ENCODE results near the gene LZTR1. TPM values are rescaled to one million over a fixed set of nuclear protein-coding genes. Genes with fewer than 3 reads are reported as not detected.

Gene LZTR1
- total RNA-seq, 1 experiment from 2014 or later, result 41.0 TPM

DNA sequence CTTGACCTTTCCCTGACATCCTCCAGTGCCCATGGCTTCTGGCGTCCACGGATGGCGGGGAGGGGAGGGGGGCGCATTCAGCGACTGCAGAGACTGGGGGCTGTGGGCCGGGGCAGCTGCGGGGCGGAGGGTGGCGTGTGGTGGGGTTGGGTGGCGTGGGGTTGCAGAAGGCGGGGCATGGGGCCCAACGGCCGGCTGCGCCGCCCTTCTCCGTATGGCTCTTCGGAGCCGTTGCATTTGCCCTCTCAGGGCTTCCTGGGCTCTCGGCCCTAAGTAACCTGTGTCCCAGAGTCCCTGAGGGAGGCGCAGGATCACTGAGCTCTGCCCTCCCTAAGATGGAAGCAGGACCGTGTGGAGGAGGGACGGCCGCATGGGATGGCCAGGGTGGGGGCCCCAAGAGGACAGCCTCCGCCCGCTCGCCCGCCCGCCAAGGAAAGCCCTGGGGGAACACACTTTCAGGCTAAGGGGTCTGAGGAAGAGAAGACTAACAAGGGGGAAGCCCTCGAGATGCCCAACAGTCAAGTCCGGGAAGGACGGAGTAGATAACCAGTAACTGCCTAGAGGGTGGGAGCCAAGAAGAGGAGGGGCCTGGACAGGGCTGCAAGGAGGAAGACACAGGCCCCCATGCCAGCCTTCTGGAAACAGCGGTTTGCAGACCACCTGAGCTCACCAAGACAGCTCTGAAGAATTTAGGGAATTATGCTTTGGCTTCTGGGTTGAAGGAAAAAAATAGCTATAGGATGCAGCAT, 24.2 kb upstream of the LZTR1 start:
- H3F3A ChIP-seq (ENCODE audit: low read length, unreplicated experiment), result peaks cover 4% of the 10 kb centered on the region
- peak overlapping the region; percentile 47 for H3K27ac ChIP-seq (ENCODE audit: low read length)
- H3K36me3 ChIP-seq (ENCODE audit: low read depth, low read length), result peaks cover 7% of the 10 kb centered on the region; the same call in 1 of the 2 replicates
- ChIA-PET CTCF (no interaction called here), POLR2A (ENCODE audit: unreplicated experiment) (interaction anchor here (0.5 to 0.6 kb wide), 2 partner anchors 125 to 497 kb away, joined by 3 to 4 read pairs; no protein-coding TSS in a partner anchor)
- no TSS peak for BruUV-seq (replicated peaks)
- no peaks in the 10 kb centered on the region for H3K27me3 ChIP-seq (ENCODE audit: low read length)
- H3K9me2 ChIP-seq (replicated peaks; ENCODE audit: low read length), result no peaks in the 10 kb centered on the region
- peaks cover 13% of the 10 kb centered on the region for H3K4me1 ChIP-seq (ENCODE audit: insufficient read depth, low read length)
- intact Hi-C loops (cut with micrococcal nuclease), result no loop called here
- DNase-seq (peak; percentile 51), ATAC-seq (peak; percentile 71)
- peak overlapping the region; percentile 83 for H3K4me3 ChIP-seq (ENCODE audit: low read length)
- no peaks in the 10 kb centered on the region for H4K20me1 ChIP-seq (ENCODE audit: low read length)
- TF ChIP-seq, protein P1, sequence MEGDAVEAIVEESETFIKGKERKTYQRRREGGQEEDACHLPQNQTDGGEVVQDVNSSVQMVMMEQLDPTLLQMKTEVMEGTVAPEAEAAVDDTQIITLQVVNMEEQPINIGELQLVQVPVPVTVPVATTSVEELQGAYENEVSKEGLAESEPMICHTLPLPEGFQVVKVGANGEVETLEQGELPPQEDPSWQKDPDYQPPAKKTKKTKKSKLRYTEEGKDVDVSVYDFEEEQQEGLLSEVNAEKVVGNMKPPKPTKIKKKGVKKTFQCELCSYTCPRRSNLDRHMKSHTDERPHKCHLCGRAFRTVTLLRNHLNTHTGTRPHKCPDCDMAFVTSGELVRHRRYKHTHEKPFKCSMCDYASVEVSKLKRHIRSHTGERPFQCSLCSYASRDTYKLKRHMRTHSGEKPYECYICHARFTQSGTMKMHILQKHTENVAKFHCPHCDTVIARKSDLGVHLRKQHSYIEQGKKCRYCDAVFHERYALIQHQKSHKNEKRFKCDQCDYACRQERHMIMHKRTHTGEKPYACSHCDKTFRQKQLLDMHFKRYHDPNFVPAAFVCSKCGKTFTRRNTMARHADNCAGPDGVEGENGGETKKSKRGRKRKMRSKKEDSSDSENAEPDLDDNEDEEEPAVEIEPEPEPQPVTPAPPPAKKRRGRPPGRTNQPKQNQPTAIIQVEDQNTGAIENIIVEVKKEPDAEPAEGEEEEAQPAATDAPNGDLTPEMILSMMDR (conservative IDR thresholded peaks at IDR 0.05; ENCODE audit: low read depth, low read length), result no peak
- TF ChIP-seq EZH2 (IDR thresholded peaks at IDR 0.05; ENCODE audit: low read length, unreplicated experiment) (no peak), EZH2phosphoT487 (IDR thresholded peaks at IDR 0.05; ENCODE audit: borderline replicate concordance, low read length) (no peak)
- peak overlapping the region; percentile 78 for H3K9ac ChIP-seq (ENCODE audit: low read length)
- H3K9me3 ChIP-seq (ENCODE audit: low read length), result no peaks in the 10 kb centered on the region
- peaks cover 24% of the 10 kb centered on the region for H3K79me2 ChIP-seq (ENCODE audit: low read length)
- H3K4me2 ChIP-seq (ENCODE audit: low read length), result peak overlapping the region; percentile 94
- H2AFZ ChIP-seq (ENCODE audit: low read length), result peak overlapping the region; percentile 94

DNA sequence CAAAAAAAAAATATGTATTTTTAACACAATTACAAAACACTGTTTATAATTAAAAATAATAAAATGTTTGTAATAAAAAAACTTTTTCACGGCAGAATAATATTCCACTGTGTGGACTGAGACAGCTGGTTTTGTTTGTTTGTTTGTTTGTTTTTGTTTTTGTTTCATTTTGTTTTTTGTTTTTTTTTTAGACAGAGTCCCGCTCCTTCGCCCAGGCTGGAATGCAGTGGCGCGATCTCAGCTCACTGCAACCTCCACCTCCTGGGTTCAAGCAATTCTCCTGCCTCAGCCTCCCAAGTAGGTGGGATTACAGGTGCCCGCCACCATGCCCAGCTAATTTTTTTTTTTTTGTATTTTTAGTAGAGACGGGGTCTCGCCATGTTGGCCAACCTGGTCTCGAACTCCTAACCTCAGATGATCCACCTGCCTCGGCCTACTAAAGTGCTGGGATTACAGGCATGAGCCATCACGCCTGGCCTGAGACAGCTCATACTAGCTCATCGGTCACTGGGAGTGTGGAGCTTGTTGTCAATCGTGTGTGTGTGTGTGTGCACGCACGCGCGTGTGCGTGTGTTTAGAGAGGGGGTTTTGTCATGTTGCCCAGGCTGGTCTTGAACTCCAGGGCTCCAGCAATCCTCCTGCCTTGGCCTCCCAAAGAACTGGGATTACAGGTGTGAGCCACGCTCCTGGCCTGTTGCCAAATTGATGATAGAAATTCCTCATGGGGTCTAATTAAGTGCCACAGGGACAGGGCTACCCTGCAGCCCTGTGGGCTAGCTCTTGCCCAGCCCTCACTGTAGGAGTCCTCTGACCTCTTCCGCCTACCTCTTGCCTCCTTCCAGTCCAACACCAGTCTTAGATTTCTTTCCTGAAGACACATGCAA, 22.3 kb upstream of the LZTR1 start:
- Histone ChIP-seq H2AFZ (ENCODE audit: low read length) (no peak overlapping the region), H3K9me3 (ENCODE audit: low read length) (no peaks in the 10 kb centered on the region), H3K27me3 (ENCODE audit: low read length) (no peaks in the 10 kb centered on the region), H3K4me3 (ENCODE audit: low read length) (no peak overlapping the region), H3K9me2 (replicated peaks; ENCODE audit: low read length) (no peaks in the 10 kb centered on the region), H3K27ac (ENCODE audit: low read length) (no peak overlapping the region), H4K20me1 (ENCODE audit: low read length) (no peaks in the 10 kb centered on the region), H3K79me2 (ENCODE audit: low read length) (peaks cover 8% of the 10 kb centered on the region; the same call in 1 of the 2 replicates), H3K4me2 (ENCODE audit: low read length) (no peak overlapping the region), H3F3A (ENCODE audit: low read length, unreplicated experiment) (peaks cover 4% of the 10 kb centered on the region), H3K4me1 (ENCODE audit: insufficient read depth, low read length) (peaks cover 13% of the 10 kb centered on the region), H3K9ac (ENCODE audit: low read length) (no peak overlapping the region), H3K36me3 (ENCODE audit: low read depth, low read length) (no peaks in the 10 kb centered on the region)
- ChIA-PET POLR2A (ENCODE audit: unreplicated experiment) (no interaction called here), CTCF (interaction anchor here (0.7 kb wide), 1 partner anchor 74 kb away, joined by 3 read pairs; no protein-coding TSS in a partner anchor)
- TF ChIP-seq, protein P1 (conservative IDR thresholded peaks at IDR 0.05; ENCODE audit: low read depth, low read length), result no peak
- TF ChIP-seq EZH2 (IDR thresholded peaks at IDR 0.05; ENCODE audit: low read length, unreplicated experiment), result no peak
- TF ChIP-seq EZH2phosphoT487 (IDR thresholded peaks at IDR 0.05; ENCODE audit: borderline replicate concordance, low read length), result no peak
- ATAC-seq, result no peak
- no peak for DNase-seq
- BruUV-seq (replicated peaks), result no TSS peak
- intact Hi-C loops (cut with micrococcal nuclease), result no loop called here

Data from PC-3 (cell line).